Measurements from ENCODE around the gene ROBO1. TPM values are rescaled to one million over a fixed set of nuclear protein-coding genes. Genes with fewer than 3 reads are reported as not detected.

The ROBO1 gene
- polyA plus RNA-seq, 1 donor (not counting 4 experiments of a cell fraction or from before 2014, with no cell fraction given): 27.1 TPM

- H2AFZ ChIP-seq (ENCODE audit: control insufficient read depth, low read length): no peak overlapping the region
- TF ChIP-seq EZH2 (IDR thresholded peaks at IDR 0.05; ENCODE audit: low read length): no peak
- no peak for TF ChIP-seq CTCF (optimal IDR thresholded peaks at IDR 0.05 in 1 of 3, IDR thresholded peaks at IDR 0.05 in 1 of 3, conservative IDR thresholded peaks at IDR 0.05 in 1 of 3; ENCODE audit: extremely low read depth in 1 of 3, insufficient read depth in 2 of 3, low read length in 3 of 3)
- no peaks in the 10 kb centered on the region for H3K79me2 ChIP-seq (ENCODE audit: control insufficient read depth, insufficient read depth, low read length)
- no peaks in the 10 kb centered on the region for H4K20me1 ChIP-seq (ENCODE audit: control insufficient read depth, extremely low read depth, insufficient read depth, low read length)
- dilution Hi-C loops (cut with MboI; ENCODE audit: extremely low pct_ligation_motif_present, low sequenced_read_pairs): no loop called here
- H3K4me1 ChIP-seq (ENCODE audit: control insufficient read depth, extremely low read depth, insufficient read depth, low read length): peaks cover 9% of the 10 kb centered on the region
- H3K4me2 ChIP-seq (ENCODE audit: control insufficient read depth, extremely low read depth, insufficient read depth, low read depth, low read length): no peak overlapping the region
- no peak overlapping the region for H3K27ac ChIP-seq (ENCODE audit: control insufficient read depth, insufficient read depth, low read length)
- no peak overlapping the region for H3K4me3 ChIP-seq (ENCODE audit: control insufficient read depth in 2 of 3, extremely low read depth in 1 of 3, insufficient read depth in 2 of 3, low read depth in 1 of 3, low read length in 3 of 3)
- FAIRE-seq: peak; percentile 13
- no peak overlapping the region for H3K9ac ChIP-seq (ENCODE audit: control insufficient read depth, extremely low read depth, insufficient read depth, low read length)
- H3K9me3 ChIP-seq (ENCODE audit: control insufficient read depth, low read depth, low read length): no peaks in the 10 kb centered on the region
- H3K27me3 ChIP-seq (ENCODE audit: control insufficient read depth, extremely low read depth, insufficient read depth, low read length): no peaks in the 10 kb centered on the region
- H3K9me1 ChIP-seq (ENCODE audit: control insufficient read depth, extremely low read depth, insufficient read depth, low read length): no peaks in the 10 kb centered on the region
- no peaks in the 10 kb centered on the region for H3K36me3 ChIP-seq (ENCODE audit: control insufficient read depth in 2 of 2, extremely low read depth in 1 of 2, insufficient read depth in 2 of 2, low read length in 2 of 2)
- DNase-seq (ENCODE audit: low read depth, low spot score): no peak
Measured at GRCh38 chr3:78825118-78825857, 942.5 kb downstream of the ROBO1 start.

GRCh38 chr3:78823859-78824258 lies 943.9 kb downstream of the ROBO1 start:
- no peak overlapping the region for H3K27ac ChIP-seq (ENCODE audit: control insufficient read depth, insufficient read depth, low read length)
- H3K9me3 ChIP-seq (ENCODE audit: control insufficient read depth, low read depth, low read length): no peaks in the 10 kb centered on the region
- H3K9ac ChIP-seq (ENCODE audit: control insufficient read depth, extremely low read depth, insufficient read depth, low read length): no peak overlapping the region
- dilution Hi-C loops (cut with MboI; ENCODE audit: extremely low pct_ligation_motif_present, low sequenced_read_pairs): no loop called here
- H3K79me2 ChIP-seq (ENCODE audit: control insufficient read depth, insufficient read depth, low read length): no peaks in the 10 kb centered on the region
- H3K4me1 ChIP-seq (ENCODE audit: control insufficient read depth, extremely low read depth, insufficient read depth, low read length): peaks cover 9% of the 10 kb centered on the region
- no peaks in the 10 kb centered on the region for H3K36me3 ChIP-seq (ENCODE audit: control insufficient read depth in 2 of 2, extremely low read depth in 1 of 2, insufficient read depth in 2 of 2, low read length in 2 of 2)
- no peaks in the 10 kb centered on the region for H3K9me1 ChIP-seq (ENCODE audit: control insufficient read depth, extremely low read depth, insufficient read depth, low read length)
- peak; percentile 11 for DNase-seq (ENCODE audit: low read depth, low spot score)
- no peaks in the 10 kb centered on the region for H4K20me1 ChIP-seq (ENCODE audit: control insufficient read depth, extremely low read depth, insufficient read depth, low read length)
- H3K4me3 ChIP-seq (ENCODE audit: control insufficient read depth in 2 of 3, extremely low read depth in 1 of 3, insufficient read depth in 2 of 3, low read depth in 1 of 3, low read length in 3 of 3): no peak overlapping the region
- FAIRE-seq: peak; percentile 56
- no peak for TF ChIP-seq EZH2 (IDR thresholded peaks at IDR 0.05; ENCODE audit: low read length)
- TF ChIP-seq CTCF (optimal IDR thresholded peaks at IDR 0.05 in 1 of 3, IDR thresholded peaks at IDR 0.05 in 1 of 3, conservative IDR thresholded peaks at IDR 0.05 in 1 of 3; ENCODE audit: extremely low read depth in 1 of 3, insufficient read depth in 2 of 3, low read length in 3 of 3): no peak
- peak overlapping the region; percentile 60 for H3K4me2 ChIP-seq (ENCODE audit: control insufficient read depth, extremely low read depth, insufficient read depth, low read depth, low read length)
- no peaks in the 10 kb centered on the region for H3K27me3 ChIP-seq (ENCODE audit: control insufficient read depth, extremely low read depth, insufficient read depth, low read length)
- no peak overlapping the region for H2AFZ ChIP-seq (ENCODE audit: control insufficient read depth, low read length)
